HepG2 (cell line): Measurements from ENCODE around the gene ZFP37. TPM values are rescaled to one million over a fixed set of nuclear protein-coding genes. Genes with fewer than 3 reads are reported as not detected.

ENCODE experiments used
- CREB1 ChIP-seq, 2 experiments: fragments of 450-650 bp in 1 of 2; IDR thresholded peaks; 2 replicates each; pipeline ENCODE4 v1.6.1; 2016 to 2017; ENCODE audit warnings: control low read depth in 1 of 2, mild to moderate bottlenecking in 1 of 2, missing compliant biosample characterization in 1 of 2, missing genetic modification characterization in 1 of 2
- GATAD2A ChIP-seq: IDR thresholded peaks from 2 replicates; pipeline ENCODE4 v1.6.1; 2016
- HOXA9 ChIP-seq: sonication (generic); formaldehyde crosslinking; IDR thresholded peaks from 2 replicates; pipeline ENCODE4 v1.8.1; 2022; ENCODE audit warnings: missing genetic modification reagents, mild to moderate bottlenecking, moderate library complexity, borderline replicate concordance
- ISL2 ChIP-seq: sonication (generic); formaldehyde crosslinking; IDR thresholded peaks from 2 replicates; pipeline ENCODE4 v1.5.0; 2020; ENCODE audit warnings: missing genetic modification reagents
- KMT2B ChIP-seq: IDR thresholded peaks from 2 replicates; pipeline ENCODE4 v1.6.1; 2016; ENCODE audit warnings: missing genetic modification reagents, missing compliant biosample characterization
- RFX1 ChIP-seq: fragments of 450-650 bp; IDR thresholded peaks from 2 replicates; pipeline ENCODE4 v1.6.1; 2017
- SP140L ChIP-seq: sonication (generic); formaldehyde crosslinking; IDR thresholded peaks from 2 replicates; pipeline ENCODE4 v1.4.0; 2020; ENCODE audit warnings: missing genetic modification reagents, borderline replicate concordance
- TP53 ChIP-seq: sonication (generic); formaldehyde crosslinking; conservative IDR thresholded peaks from 2 replicates; pipeline ENCODE4 v1.4.0; 2020; ENCODE audit warnings: missing genetic modification reagents
- ZNF251 ChIP-seq: sonication (generic); formaldehyde crosslinking; IDR thresholded peaks from 2 replicates; pipeline ENCODE4 v1.9.0; 2021; ENCODE audit warnings: mild to moderate bottlenecking, missing genetic modification reagents
- ZNF574 ChIP-seq: sonication (generic); formaldehyde crosslinking; IDR thresholded peaks from 2 replicates; pipeline ENCODE4 v1.4.0; 2020; ENCODE audit warnings: missing genetic modification reagents
- polyA plus RNA-seq, 8 experiments: library from polyadenylated mRNA; depleted of rRNA in 3 of 8; stranded (reverse) in 7 of 8; unstranded in 1 of 8; fragments of >200 nt; fragmentation: Illumina TruSeq in 4 of 8; extraction: Trizol in 4 of 8; gene quantifications; 2 replicates each; pipeline versions ENCODE4 v1.2.1 to v1.2.3, GENCODE V29; 2011 to 2016; ENCODE audit warnings: low read depth in 4 of 8, missing spikeins in 1 of 8, mixed read lengths in 1 of 8; ENCODE audit not compliant: insufficient read depth in 1 of 8
- total RNA-seq, 5 experiments: library from RNA; depleted of rRNA; stranded (reverse); fragments of >200 nt; fragmentation: Illumina TruSeq; extraction: Trizol; gene quantifications; 2 replicates each; pipeline ENCODE4 v1.2.3, GENCODE V29; 2016; ENCODE audit warnings: low read depth in 1 of 5
- TF ChIP-seq, protein P1 (sequence below): sonication (generic); formaldehyde crosslinking; IDR thresholded peaks from 2 replicates; pipeline ENCODE4 v1.4.0; 2020; ENCODE audit warnings: missing genetic modification reagents
- TF ChIP-seq, protein P2 (sequence below): fragments of 450-650 bp; IDR thresholded peaks from 2 replicates; pipeline ENCODE4 v1.6.1; 2016
- TF ChIP-seq, protein P3 (sequence below): sonication (generic); formaldehyde crosslinking; IDR thresholded peaks from 2 replicates; pipeline ENCODE4 v1.9.0; 2022; ENCODE audit warnings: missing genetic modification reagents, mild to moderate bottlenecking, borderline replicate concordance

The ZFP37 gene
- total and polyA plus RNA-seq, 2 of the 13 experiments (the other 11 are each of a cell fraction or from before 2014, with no cell fraction given): 1.1 to 3.7 TPM

GRCh38 chr9:113056191-113057106 lies at the start of gene ZFP37 (continued):
- TF ChIP-seq, protein P1, sequence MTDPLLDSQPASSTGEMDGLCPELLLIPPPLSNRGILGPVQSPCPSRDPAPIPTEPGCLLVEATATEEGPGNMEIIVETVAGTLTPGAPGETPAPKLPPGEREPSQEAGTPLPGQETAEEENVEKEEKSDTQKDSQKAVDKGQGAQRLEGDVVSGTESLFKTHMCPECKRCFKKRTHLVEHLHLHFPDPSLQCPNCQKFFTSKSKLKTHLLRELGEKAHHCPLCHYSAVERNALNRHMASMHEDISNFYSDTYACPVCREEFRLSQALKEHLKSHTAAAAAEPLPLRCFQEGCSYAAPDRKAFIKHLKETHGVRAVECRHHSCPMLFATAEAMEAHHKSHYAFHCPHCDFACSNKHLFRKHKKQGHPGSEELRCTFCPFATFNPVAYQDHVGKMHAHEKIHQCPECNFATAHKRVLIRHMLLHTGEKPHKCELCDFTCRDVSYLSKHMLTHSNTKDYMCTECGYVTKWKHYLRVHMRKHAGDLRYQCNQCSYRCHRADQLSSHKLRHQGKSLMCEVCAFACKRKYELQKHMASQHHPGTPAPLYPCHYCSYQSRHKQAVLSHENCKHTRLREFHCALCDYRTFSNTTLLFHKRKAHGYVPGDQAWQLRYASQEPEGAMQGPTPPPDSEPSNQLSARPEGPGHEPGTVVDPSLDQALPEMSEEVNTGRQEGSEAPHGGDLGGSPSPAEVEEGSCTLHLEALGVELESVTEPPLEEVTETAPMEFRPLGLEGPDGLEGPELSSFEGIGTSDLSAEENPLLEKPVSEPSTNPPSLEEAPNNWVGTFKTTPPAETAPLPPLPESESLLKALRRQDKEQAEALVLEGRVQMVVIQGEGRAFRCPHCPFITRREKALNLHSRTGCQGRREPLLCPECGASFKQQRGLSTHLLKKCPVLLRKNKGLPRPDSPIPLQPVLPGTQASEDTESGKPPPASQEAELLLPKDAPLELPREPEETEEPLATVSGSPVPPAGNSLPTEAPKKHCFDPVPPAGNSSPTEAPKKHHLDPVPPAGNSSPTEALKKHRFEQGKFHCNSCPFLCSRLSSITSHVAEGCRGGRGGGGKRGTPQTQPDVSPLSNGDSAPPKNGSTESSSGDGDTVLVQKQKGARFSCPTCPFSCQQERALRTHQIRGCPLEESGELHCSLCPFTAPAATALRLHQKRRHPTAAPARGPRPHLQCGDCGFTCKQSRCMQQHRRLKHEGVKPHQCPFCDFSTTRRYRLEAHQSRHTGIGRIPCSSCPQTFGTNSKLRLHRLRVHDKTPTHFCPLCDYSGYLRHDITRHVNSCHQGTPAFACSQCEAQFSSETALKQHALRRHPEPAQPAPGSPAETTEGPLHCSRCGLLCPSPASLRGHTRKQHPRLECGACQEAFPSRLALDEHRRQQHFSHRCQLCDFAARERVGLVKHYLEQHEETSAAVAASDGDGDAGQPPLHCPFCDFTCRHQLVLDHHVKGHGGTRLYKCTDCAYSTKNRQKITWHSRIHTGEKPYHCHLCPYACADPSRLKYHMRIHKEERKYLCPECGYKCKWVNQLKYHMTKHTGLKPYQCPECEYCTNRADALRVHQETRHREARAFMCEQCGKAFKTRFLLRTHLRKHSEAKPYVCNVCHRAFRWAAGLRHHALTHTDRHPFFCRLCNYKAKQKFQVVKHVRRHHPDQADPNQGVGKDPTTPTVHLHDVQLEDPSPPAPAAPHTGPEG (CRISPR knock-in tag): peak; percentile 55; the same call in 1 of the 2 replicates
- TF ChIP-seq SP140L: no peak
- TF ChIP-seq CREB1 (IDR thresholded peaks at IDR 0.05): no peak
- TF ChIP-seq CREB1 (CRISPR knock-in tag; IDR thresholded peaks at IDR 0.05): peak; percentile 90
- TF ChIP-seq RFX1: no peak
- TF ChIP-seq ZNF574 (CRISPR knock-in tag): peak; percentile 94
- TF ChIP-seq KMT2B (CRISPR knock-in tag): peak; percentile 85; the same call in 1 of the 2 replicates
- TF ChIP-seq TP53 (CRISPR knock-in tag): 0 out of 2 replicates have a peak, but pooled peaks have one; percentile 55
- TF ChIP-seq ISL2 (CRISPR knock-in tag): peak; percentile 38
- TF ChIP-seq ZNF251 (CRISPR knock-in tag): no peak
- TF ChIP-seq HOXA9: 0 out of 2 replicates have a peak, but pooled peaks have one; percentile 54
- TF ChIP-seq, protein P2, sequence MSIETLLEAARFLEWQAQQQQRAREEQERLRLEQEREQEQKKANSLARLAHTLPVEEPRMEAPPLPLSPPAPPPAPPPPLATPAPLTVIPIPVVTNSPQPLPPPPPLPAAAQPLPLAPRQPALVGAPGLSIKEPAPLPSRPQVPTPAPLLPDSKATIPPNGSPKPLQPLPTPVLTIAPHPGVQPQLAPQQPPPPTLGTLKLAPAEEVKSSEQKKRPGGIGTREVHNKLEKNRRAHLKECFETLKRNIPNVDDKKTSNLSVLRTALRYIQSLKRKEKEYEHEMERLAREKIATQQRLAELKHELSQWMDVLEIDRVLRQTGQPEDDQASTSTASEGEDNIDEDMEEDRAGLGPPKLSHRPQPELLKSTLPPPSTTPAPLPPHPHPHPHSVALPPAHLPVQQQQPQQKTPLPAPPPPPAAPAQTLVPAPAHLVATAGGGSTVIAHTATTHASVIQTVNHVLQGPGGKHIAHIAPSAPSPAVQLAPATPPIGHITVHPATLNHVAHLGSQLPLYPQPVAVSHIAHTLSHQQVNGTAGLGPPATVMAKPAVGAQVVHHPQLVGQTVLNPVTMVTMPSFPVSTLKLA: no peak
- no peak; the same call in 1 of the 2 replicates for TF ChIP-seq GATAD2A
- TF ChIP-seq, protein P3, sequence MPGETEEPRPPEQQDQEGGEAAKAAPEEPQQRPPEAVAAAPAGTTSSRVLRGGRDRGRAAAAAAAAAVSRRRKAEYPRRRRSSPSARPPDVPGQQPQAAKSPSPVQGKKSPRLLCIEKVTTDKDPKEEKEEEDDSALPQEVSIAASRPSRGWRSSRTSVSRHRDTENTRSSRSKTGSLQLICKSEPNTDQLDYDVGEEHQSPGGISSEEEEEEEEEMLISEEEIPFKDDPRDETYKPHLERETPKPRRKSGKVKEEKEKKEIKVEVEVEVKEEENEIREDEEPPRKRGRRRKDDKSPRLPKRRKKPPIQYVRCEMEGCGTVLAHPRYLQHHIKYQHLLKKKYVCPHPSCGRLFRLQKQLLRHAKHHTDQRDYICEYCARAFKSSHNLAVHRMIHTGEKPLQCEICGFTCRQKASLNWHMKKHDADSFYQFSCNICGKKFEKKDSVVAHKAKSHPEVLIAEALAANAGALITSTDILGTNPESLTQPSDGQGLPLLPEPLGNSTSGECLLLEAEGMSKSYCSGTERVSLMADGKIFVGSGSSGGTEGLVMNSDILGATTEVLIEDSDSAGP (CRISPR knock-in tag): peak; percentile 80; the same call in 1 of the 2 replicates
